GM19324 (cell line): Measurements from ENCODE around the gene ADAMTS17.
"Not testable (repeated sequence)": the region's sequence is repeated elsewhere in the genome, so short reads cannot be mapped to it uniquely, and the experiment has no call there.

Experiments used
- ATAC-seq: cut with Tn5 transposase; IDR thresholded peaks from one replicate; pipeline ENCODE4 v1.9.1; 2021; ENCODE audit warnings: mild to moderate bottlenecking, moderate library complexity; ENCODE audit not compliant: unreplicated experiment, low FRiP score

Gene ADAMTS17

GRCh38 chr15:100339999-100340398 is 1.8 kb downstream of the ADAMTS17 start:
- ATAC-seq, result no peak

GRCh38 chr15:100339451-100339850 is 2.3 kb downstream of the ADAMTS17 start:
- ATAC-seq, result not testable (repeated sequence)

GRCh38 chr15:100338971-100339444 is 2.8 kb downstream of the ADAMTS17 start:
- ATAC-seq, result no peak

- no peak for ATAC-seq
These were observed 3.5 kb downstream of the ADAMTS17 start for GRCh38 chr15:100338247-100338646.

- ATAC-seq, result no peak
These were observed 4.4 kb downstream of the ADAMTS17 start for GRCh38 chr15:100337096-100338044.

GRCh38 chr15:100336061-100336460 is 5.7 kb downstream of the ADAMTS17 start:
- ATAC-seq, result no peak

GRCh38 chr15:100335335-100335999 is 6.3 kb downstream of the ADAMTS17 start:
- no peak for ATAC-seq

GRCh38 chr15:100334905-100335304 is 6.9 kb downstream of the ADAMTS17 start:
- no peak for ATAC-seq

- ATAC-seq, result no peak
These were observed 7.3 kb downstream of the ADAMTS17 start for GRCh38 chr15:100334456-100334855.

- ATAC-seq, result no peak
These were observed 7.8 kb downstream of the ADAMTS17 start for GRCh38 chr15:100334015-100334414.

- ATAC-seq, result no peak
These were observed 8.5 kb downstream of the ADAMTS17 start for GRCh38 chr15:100333236-100333635.

GRCh38 chr15:100332721-100333120 is 9.1 kb downstream of the ADAMTS17 start:
- ATAC-seq, result no peak

- no peak for ATAC-seq
These were observed 9.5 kb downstream of the ADAMTS17 start for GRCh38 chr15:100332231-100332630.

- ATAC-seq, result no peak
These were observed 11.1 kb downstream of the ADAMTS17 start for GRCh38 chr15:100330629-100331215.

GRCh38 chr15:100330221-100330620 is 11.6 kb downstream of the ADAMTS17 start:
- no peak for ATAC-seq

- no peak for ATAC-seq
These were observed 13.0 kb downstream of the ADAMTS17 start for GRCh38 chr15:100328796-100329195.

- no peak for ATAC-seq
These were observed 22.9 kb downstream of the ADAMTS17 start for GRCh38 chr15:100318880-100319279.

GRCh38 chr15:100314809-100315400 is 26.9 kb downstream of the ADAMTS17 start:
- ATAC-seq, result no peak

- ATAC-seq, result no peak
These were observed 29.8 kb downstream of the ADAMTS17 start for GRCh38 chr15:100311833-100312476.

- ATAC-seq, result no peak
These were observed 30.6 kb downstream of the ADAMTS17 start for GRCh38 chr15:100311154-100311625.
